Uterus (tissue), 4 donors: ENCODE data around the gene PKD1. TPM values are rescaled to one million over a fixed set of nuclear protein-coding genes. Genes with fewer than 3 reads are reported as not detected.

Experiments
- DNase-seq, 2 donors: peaks; one replicate each; pipeline ENCODE4 v3.0.0-alpha.2; 2019 to 2020
- H3K27ac ChIP-seq, 2 donors: fragments of 200-600 bp; sonication (generic); 1 replicate in 1 of 2; 2 replicates in 1 of 2; pipeline ENCODE4 v1.5.1; 2016 to 2018
- H3K27me3 ChIP-seq, 2 donors: fragments of 200-600 bp; sonication (generic); one replicate each; pipeline ENCODE4 v1.5.1; 2018 to 2019; ENCODE audit warnings: control low read depth in 1 of 2
- H3K36me3 ChIP-seq, 2 donors: fragments of 200-600 bp; sonication (generic); one replicate each; pipeline ENCODE4 v1.5.1; 2019; ENCODE audit warnings: control low read depth in 1 of 2
- H3K4me1 ChIP-seq, 2 donors: fragments of 200-600 bp; sonication (generic); one replicate each; pipeline ENCODE4 v1.5.1; 2018 to 2019; ENCODE audit warnings: control low read depth in 1 of 2
- H3K4me3 ChIP-seq, 2 donors: fragments of 200-600 bp; sonication (generic); 1 replicate in 1 of 2; 2 replicates in 1 of 2; pipeline ENCODE4 v1.5.1; 2018 to 2019; ENCODE audit warnings: mild to moderate bottlenecking in 1 of 2
- H3K9me3 ChIP-seq, 2 donors: fragments of 200-600 bp; sonication (generic); one replicate each; pipeline ENCODE4 v1.5.1; 2019; ENCODE audit warnings: control low read depth in 1 of 2
- POLR2A ChIP-seq, 2 donors: fragments of 450-650 bp; IDR thresholded peaks; one replicate each; pipeline ENCODE4 v1.6.1; 2016; ENCODE audit warnings: antibody characterized with exemption in 2 of 2, mild to moderate bottlenecking in 1 of 2, moderate library complexity in 1 of 2
- intact Hi-C: fragments of 100-400 bp; cut with DNase I; formaldehyde crosslinking; loops from one replicate; pipeline ENCODE4 v1.15.1; 2023; ENCODE audit warnings: low total_unique reads
- total RNA-seq, 4 donors: library from RNA; depleted of rRNA in 3 of 4; stranded (reverse); fragments of >200 nt in 3 of 4; gene quantifications; one replicate each; pipeline versions ENCODE4 v1.1.0 to v1.2.4, GENCODE V29; 2014 to 2023
- TF ChIP-seq, protein P1 (sequence below), 4 experiments: fragments of 200-600 bp in 2 of 4; fragments of 450-650 bp in 2 of 4; sonication (generic) in 2 of 4; IDR thresholded peaks; one replicate each; pipeline ENCODE4 v1.5.1; 2016 to 2019; ENCODE audit warnings: antibody characterized with exemption in 4 of 4, mild to moderate bottlenecking in 2 of 4, moderate library complexity in 1 of 4
- donor health status: DM: yes; HTN: yes; CAD: no.

Gene PKD1
- total RNA-seq, 4 donors from 2014 or later: 149 to 383 (median 197) TPM

DNA sequence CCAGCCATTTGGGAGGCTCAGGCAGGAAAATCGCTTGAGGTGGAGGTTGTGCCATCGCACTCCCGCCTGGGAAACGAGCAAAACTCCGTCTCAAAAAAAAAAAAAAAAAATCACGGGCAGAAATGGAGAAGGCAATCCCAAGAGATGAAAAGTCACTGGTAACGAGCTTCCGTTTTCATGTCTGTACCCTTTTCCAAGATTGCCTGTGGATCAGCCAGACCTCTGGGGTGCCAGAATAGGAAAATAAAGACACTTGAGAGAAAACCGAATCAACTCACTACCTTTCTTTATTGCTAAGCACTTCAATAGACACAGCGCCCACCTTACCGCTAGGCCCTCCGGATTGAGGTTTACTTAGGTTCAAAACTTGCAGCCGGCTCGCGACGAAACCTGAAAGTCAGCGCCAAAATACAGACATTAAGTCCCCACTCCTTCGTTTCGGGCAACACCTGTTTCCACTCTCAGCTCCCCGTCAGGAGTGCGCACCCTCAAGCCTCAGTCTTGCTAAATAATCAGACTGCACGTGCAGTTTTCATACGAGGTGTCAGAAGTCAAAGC, 18.9 kb upstream of the PKD1 start:
- DNase-seq: no peak
- Histone ChIP-seq H3K9me3 (no peaks in the 10 kb centered on the region), H3K4me3 (peak overlapping the region; percentile 66 to 92), H3K27me3 (no peaks in the 10 kb centered on the region), H3K36me3 (no peaks in the 10 kb centered on the region), H3K4me1 (peaks cover 5 to 33% of the 10 kb centered on the region in 2 donors), H3K27ac (peak overlapping the region; percentile 76 to 83)
- TF ChIP-seq, protein P1, sequence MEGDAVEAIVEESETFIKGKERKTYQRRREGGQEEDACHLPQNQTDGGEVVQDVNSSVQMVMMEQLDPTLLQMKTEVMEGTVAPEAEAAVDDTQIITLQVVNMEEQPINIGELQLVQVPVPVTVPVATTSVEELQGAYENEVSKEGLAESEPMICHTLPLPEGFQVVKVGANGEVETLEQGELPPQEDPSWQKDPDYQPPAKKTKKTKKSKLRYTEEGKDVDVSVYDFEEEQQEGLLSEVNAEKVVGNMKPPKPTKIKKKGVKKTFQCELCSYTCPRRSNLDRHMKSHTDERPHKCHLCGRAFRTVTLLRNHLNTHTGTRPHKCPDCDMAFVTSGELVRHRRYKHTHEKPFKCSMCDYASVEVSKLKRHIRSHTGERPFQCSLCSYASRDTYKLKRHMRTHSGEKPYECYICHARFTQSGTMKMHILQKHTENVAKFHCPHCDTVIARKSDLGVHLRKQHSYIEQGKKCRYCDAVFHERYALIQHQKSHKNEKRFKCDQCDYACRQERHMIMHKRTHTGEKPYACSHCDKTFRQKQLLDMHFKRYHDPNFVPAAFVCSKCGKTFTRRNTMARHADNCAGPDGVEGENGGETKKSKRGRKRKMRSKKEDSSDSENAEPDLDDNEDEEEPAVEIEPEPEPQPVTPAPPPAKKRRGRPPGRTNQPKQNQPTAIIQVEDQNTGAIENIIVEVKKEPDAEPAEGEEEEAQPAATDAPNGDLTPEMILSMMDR (IDR thresholded peaks at IDR 0.05): no peak
- TF ChIP-seq POLR2A (IDR thresholded peaks at IDR 0.05): no peak
- intact Hi-C loops: loop anchor here (10.0 kb wide), 2 partner anchors 50 to 60 kb away; partner anchors contain the start of genes BRICD5 and PGP

DNA sequence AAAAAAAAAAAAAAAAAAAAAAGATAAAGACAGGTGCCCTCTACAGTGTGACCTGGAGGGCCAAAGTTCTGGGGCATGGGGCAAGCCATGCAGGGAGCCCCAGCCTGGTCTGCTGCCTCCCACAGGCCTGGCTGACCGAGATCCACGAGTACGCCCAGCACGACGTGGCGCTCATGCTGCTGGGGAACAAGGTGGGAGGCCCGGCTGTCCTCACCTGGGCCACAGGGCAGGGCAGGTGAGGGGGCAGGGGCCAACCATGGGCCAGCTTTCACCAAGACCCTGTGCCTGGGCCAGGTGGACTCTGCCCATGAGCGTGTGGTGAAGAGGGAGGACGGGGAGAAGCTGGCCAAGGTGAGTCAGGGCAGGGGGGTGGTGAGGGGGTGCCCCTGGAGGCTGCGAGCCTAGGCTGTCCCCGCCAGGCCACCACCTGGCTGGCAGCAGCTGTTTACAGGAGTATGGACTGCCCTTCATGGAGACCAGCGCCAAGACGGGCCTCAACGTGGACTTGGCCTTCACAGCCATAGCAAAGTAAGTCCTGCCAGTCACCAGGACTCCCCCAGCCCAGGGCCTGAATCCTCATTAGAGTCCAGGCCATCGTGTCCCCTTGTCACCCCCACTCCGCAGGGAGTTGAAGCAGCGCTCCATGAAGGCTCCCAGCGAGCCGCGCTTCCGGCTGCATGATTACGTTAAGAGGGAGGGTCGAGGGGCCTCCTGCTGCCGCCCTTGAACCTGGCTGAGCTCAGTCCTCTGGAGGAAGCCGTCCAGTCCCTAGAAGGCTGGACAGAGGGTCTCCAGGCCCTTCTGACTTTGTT, 17.2 kb upstream of the PKD1 start:
- no peaks in the 10 kb centered on the region for H3K27me3 ChIP-seq
- peaks cover 4 to 35% of the 10 kb centered on the region in 2 donors for H3K4me1 ChIP-seq
- no peaks in the 10 kb centered on the region for H3K36me3 ChIP-seq
- H3K27ac ChIP-seq: peak overlapping the region; percentile 76 to 83
- DNase-seq: no peak
- no peaks in the 10 kb centered on the region for H3K9me3 ChIP-seq
- H3K4me3 ChIP-seq: peak overlapping the region; percentile 66 to 92
- intact Hi-C loops: loop anchor here (10.0 kb wide), 2 partner anchors 48 to 62 kb away; partner anchors contain the start of genes BRICD5 and PGP
- TF ChIP-seq, protein P1 (IDR thresholded peaks at IDR 0.05): no peak

DNA sequence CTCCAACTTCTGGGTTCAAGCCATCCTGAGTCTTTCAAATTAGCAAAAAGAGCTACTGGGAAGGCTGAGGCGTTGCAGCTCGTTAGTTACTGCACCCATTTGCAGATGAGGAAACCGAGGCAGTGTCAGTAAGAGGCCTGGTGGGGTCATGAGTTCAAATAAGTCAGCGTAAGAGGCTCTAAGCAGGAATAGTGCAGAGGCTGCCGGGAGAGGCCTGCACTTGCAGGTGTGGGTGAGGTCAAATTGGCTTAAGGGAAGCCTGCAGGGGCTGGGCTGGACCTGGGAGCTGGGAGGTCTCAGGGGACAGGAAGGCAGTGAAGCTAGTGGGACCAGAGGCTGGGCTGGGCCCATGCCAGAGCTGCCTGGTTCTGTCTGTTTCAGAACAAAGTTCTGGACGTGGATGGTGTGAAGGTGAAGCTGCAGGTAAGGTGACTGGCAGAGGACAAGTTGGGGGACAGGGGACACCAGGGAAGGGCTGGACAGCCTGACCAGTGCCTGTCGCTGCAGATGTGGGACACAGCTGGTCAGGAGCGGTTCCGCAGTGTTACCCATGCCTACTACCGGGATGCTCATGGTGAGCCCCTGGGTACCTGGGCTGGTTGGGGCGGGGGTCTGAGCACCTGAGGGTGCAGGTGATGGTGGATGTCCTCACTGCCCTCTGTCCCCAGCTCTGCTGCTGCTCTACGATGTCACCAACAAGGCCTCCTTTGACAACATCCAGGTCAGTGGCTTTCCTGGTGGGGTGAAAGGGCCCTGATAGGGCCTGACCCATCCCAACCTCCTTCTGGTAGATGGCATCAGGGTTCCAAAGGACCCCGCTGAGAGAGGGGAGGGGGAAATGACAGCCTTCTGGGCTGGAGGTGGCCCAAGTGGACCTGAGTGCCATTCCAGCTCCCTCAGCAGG, 15.7 kb upstream of the PKD1 start:
- no peaks in the 10 kb centered on the region for H3K27me3 ChIP-seq
- no peaks in the 10 kb centered on the region for H3K9me3 ChIP-seq
- no peak for DNase-seq
- H3K4me3 ChIP-seq: no peak overlapping the region
- TF ChIP-seq, protein P1 (IDR thresholded peaks at IDR 0.05): no peak
- no peak for TF ChIP-seq POLR2A (IDR thresholded peaks at IDR 0.05)
- peaks cover 4 to 34% of the 10 kb centered on the region in 2 donors for H3K4me1 ChIP-seq
- no peak overlapping the region for H3K27ac ChIP-seq
- intact Hi-C loops: loop anchor here (10.0 kb wide), 2 partner anchors 47 to 63 kb away; partner anchors contain the start of genes BRICD5 and PGP
- no peaks in the 10 kb centered on the region for H3K36me3 ChIP-seq

DNA sequence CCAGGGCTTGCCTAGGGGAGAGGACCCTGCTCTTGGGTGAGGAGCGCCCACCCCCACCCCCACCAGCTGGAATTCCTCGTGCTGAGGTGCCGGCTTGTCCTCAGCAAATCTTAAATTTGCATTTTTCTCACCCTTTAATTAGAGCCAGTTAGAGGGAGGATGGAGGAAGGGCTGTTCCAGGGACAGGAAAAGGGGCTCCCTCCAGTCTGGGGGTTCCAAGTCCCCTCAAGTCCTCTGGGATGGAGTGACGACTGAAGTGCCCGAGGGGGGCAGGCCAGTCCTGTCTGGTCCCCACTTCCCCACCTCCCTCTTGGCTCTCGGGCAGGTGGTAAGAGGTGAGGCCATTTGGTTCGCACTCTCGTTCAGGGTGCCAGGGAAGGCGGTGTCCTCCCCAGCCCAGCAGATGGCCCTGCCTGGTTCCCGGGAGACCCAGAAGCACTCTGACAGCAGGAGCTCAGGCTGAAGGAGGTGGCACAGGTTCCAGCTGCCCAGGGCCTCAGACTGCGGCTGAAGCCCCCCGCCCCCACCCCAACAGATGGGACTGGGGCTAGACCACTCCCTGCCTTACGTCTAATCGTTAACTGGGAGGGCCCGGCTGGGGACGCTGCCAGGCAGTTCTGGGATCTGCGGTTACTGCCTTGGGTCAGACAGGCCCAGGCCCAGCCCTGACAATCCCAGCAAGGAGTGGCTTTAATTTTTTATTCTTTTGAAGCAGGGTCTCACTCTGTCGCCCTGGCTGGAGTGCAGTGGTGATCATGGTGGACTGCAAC, 14.9 kb upstream of the PKD1 start:
- intact Hi-C loops: loop anchor here (10.0 kb wide), 2 partner anchors 46 to 64 kb away; partner anchors contain the start of genes BRICD5 and PGP
- Histone ChIP-seq H3K4me3 (no peak overlapping the region), H3K27ac (no peak overlapping the region), H3K9me3 (no peaks in the 10 kb centered on the region), H3K27me3 (no peaks in the 10 kb centered on the region), H3K36me3 (no peaks in the 10 kb centered on the region), H3K4me1 (peaks cover 4 to 34% of the 10 kb centered on the region in 2 donors)
- TF ChIP-seq POLR2A (IDR thresholded peaks at IDR 0.05): no peak
- TF ChIP-seq, protein P1 (IDR thresholded peaks at IDR 0.05): no peak
- no peak for DNase-seq
